Mesendoderm (in vitro differentiated cells): Measurements from ENCODE around the gene FTO.

ENCODE experiments used
- DNase-seq: peaks from one replicate; pipeline ENCODE4 v3.0.0; 2013
- H2AK5ac ChIP-seq: 2 replicates; pipeline ENCODE4 v1.6.1; 2013; ENCODE audit warnings: low read length, inconsistent platforms
- H2BK120ac ChIP-seq: 2 replicates; pipeline ENCODE4 v1.6.1; 2013; ENCODE audit warnings: low read depth, mild to moderate bottlenecking, low read length, moderate library complexity, mixed read lengths
- H2BK15ac ChIP-seq: replicated peaks from 2 replicates; pipeline ENCODE4 v1.6.1; 2013; ENCODE audit warnings: low read depth, mild to moderate bottlenecking, moderate library complexity
- H2BK5ac ChIP-seq: 2 replicates; pipeline ENCODE4 v1.6.1; 2013; ENCODE audit warnings: low read length, inconsistent platforms
- H3K18ac ChIP-seq: 2 replicates; pipeline ENCODE4 v1.6.1; 2013; ENCODE audit warnings: mild to moderate bottlenecking, low read length, mixed read lengths
- H3K23ac ChIP-seq: one replicate; pipeline ENCODE4 v1.6.1; 2013; ENCODE audit warnings: low read length
- H3K27ac ChIP-seq: 2 replicates; pipeline ENCODE4 v1.5.1; 2013; ENCODE audit warnings: low read depth, mild to moderate bottlenecking, inconsistent platforms, low read length, moderate library complexity
- H3K27me3 ChIP-seq: 2 replicates; pipeline ENCODE4 v1.6.1; 2013; ENCODE audit warnings: low read length, control low read depth, mild to moderate bottlenecking, inconsistent platforms; ENCODE audit not compliant: insufficient read depth, poor library complexity
- H3K36me3 ChIP-seq: 2 replicates; pipeline ENCODE4 v1.6.1; 2013; ENCODE audit warnings: low read length, inconsistent platforms; ENCODE audit not compliant: control insufficient read depth, insufficient read depth
- H3K4ac ChIP-seq: one replicate; pipeline ENCODE4 v1.6.1; 2013; ENCODE audit warnings: low read depth, mild to moderate bottlenecking, low read length, moderate library complexity
- H3K4me1 ChIP-seq: 2 replicates; pipeline ENCODE4 v1.6.1; 2013; ENCODE audit warnings: low read depth, low read length, inconsistent platforms; ENCODE audit not compliant: control insufficient read depth
- H3K4me2 ChIP-seq: 2 replicates; pipeline ENCODE4 v1.6.1; 2013; ENCODE audit warnings: low read length
- H3K4me3 ChIP-seq: 2 replicates; pipeline ENCODE4 v1.5.1; 2013; ENCODE audit warnings: mild to moderate bottlenecking, low read length
- H3K56ac ChIP-seq: one replicate; pipeline ENCODE4 v1.6.1; 2013; ENCODE audit warnings: low read length
- H3K79me1 ChIP-seq: 2 replicates; pipeline ENCODE4 v1.6.1; 2013; ENCODE audit warnings: low read length, inconsistent platforms
- H3K79me2 ChIP-seq: 2 replicates; pipeline ENCODE4 v1.6.1; 2013; ENCODE audit warnings: mild to moderate bottlenecking, low read length; ENCODE audit not compliant: control insufficient read depth, insufficient read depth
- H3K9ac ChIP-seq: 2 replicates; pipeline ENCODE4 v1.6.1; 2013; ENCODE audit warnings: low read length, inconsistent platforms
- H4K5ac ChIP-seq: one replicate; pipeline ENCODE4 v1.6.1; 2013; ENCODE audit warnings: low read length
- H4K8ac ChIP-seq: one replicate; pipeline ENCODE4 v1.6.1; 2013; ENCODE audit warnings: low read depth, mild to moderate bottlenecking, control low read depth, low read length, moderate library complexity
- WGBS: extraction: QIAGEN DNeasy Blood & Tissue Kit; methylation state at CpG from one replicate; pipeline ENCODE4 v1.1.7; 2013; ENCODE audit warnings: low lambda C conversion rate, missing lambda C conversion rate; ENCODE audit not compliant: insufficient coverage; ENCODE audit errors: extremely low coverage; 5-methylcytosine and 5-hydroxymethylcytosine counted together

Gene FTO

GRCh38 chr16:53768167-53768566, 64.2 kb downstream of the FTO start:
- H2BK120ac ChIP-seq, result no peak overlapping the region
- H3K27me3 ChIP-seq, result no peaks in the 10 kb centered on the region
- H3K18ac ChIP-seq, result no peak overlapping the region
- no peak overlapping the region for H3K23ac ChIP-seq
- H3K4me1 ChIP-seq, result peaks cover 2% of the 10 kb centered on the region
- H3K36me3 ChIP-seq, result no peaks in the 10 kb centered on the region
- no peak overlapping the region for H3K4me3 ChIP-seq
- no peak overlapping the region for H2BK5ac ChIP-seq
- H3K4ac ChIP-seq, result no peak overlapping the region
- no peak overlapping the region for H3K27ac ChIP-seq
- H4K8ac ChIP-seq, result no peak overlapping the region
- no peak overlapping the region for H3K56ac ChIP-seq
- no CpG with 5 or more reads among the region's 4 CpGs for WGBS
- peaks cover 3% of the 10 kb centered on the region for H3K79me1 ChIP-seq
- DNase-seq, result no peak
- peak overlapping the region; percentile 2 for H2BK15ac ChIP-seq
- no peak overlapping the region for H3K9ac ChIP-seq
- H2AK5ac ChIP-seq, result no peak overlapping the region
- H3K79me2 ChIP-seq, result no peaks in the 10 kb centered on the region
- no peak overlapping the region for H4K5ac ChIP-seq
- no peak overlapping the region for H3K4me2 ChIP-seq

- Histone ChIP-seq H4K5ac (no peak overlapping the region), H3K27me3 (no peaks in the 10 kb centered on the region), H4K8ac (no peak overlapping the region), H2BK120ac (no peak overlapping the region), H3K56ac (no peak overlapping the region), H3K23ac (no peak overlapping the region), H3K18ac (peak overlapping the region; percentile 28), H3K27ac (no peak overlapping the region), H3K4ac (no peak overlapping the region), H3K4me1 (peaks cover 2% of the 10 kb centered on the region), H3K36me3 (no peaks in the 10 kb centered on the region), H3K79me2 (no peaks in the 10 kb centered on the region), H2AK5ac (no peak overlapping the region), H3K4me3 (no peak overlapping the region), H3K9ac (no peak overlapping the region), H2BK15ac (peak overlapping the region; percentile 2), H3K4me2 (no peak overlapping the region), H2BK5ac (no peak overlapping the region), H3K79me1 (peaks cover 3% of the 10 kb centered on the region)
- WGBS, result no CpG with 5 or more reads among the region's 1 CpG
- no peak for DNase-seq
Observed at GRCh38 chr16:53768593-53768992, 64.6 kb downstream of the FTO start.

GRCh38 chr16:53769185-53769584, 65.2 kb downstream of the FTO start:
- WGBS, result no CpG with 5 or more reads among the region's 4 CpGs
- H4K8ac ChIP-seq, result no peak overlapping the region
- no peak overlapping the region for H4K5ac ChIP-seq

GRCh38 chr16:53769787-53770186, 65.8 kb downstream of the FTO start:
- Histone ChIP-seq H3K4me3 (no peak overlapping the region), H3K36me3 (no peaks in the 10 kb centered on the region)

More at GRCh38 chr16:53769185-53769584, 65.2 kb downstream of the FTO start:
- Histone ChIP-seq H2BK5ac (no peak overlapping the region), H3K4me2 (no peak overlapping the region), H3K4me1 (peaks cover 2% of the 10 kb centered on the region), H3K4me3 (no peak overlapping the region), H3K36me3 (no peaks in the 10 kb centered on the region), H3K79me1 (peaks cover 3% of the 10 kb centered on the region), H2AK5ac (no peak overlapping the region), H3K4ac (no peak overlapping the region), H3K18ac (no peak overlapping the region), H3K56ac (no peak overlapping the region), H3K23ac (no peak overlapping the region), H2BK120ac (no peak overlapping the region), H3K27me3 (no peaks in the 10 kb centered on the region), H3K9ac (no peak overlapping the region), H3K79me2 (no peaks in the 10 kb centered on the region), H2BK15ac (no peak overlapping the region), H3K27ac (no peak overlapping the region)
- no peak for DNase-seq

GRCh38 chr16:53770641-53771040, 66.7 kb downstream of the FTO start:
- no peak overlapping the region for H3K56ac ChIP-seq
- H4K5ac ChIP-seq, result no peak overlapping the region
- no peak overlapping the region for H2BK120ac ChIP-seq
- H3K36me3 ChIP-seq, result no peaks in the 10 kb centered on the region
- DNase-seq, result no peak
- H3K4ac ChIP-seq, result no peak overlapping the region
- H3K18ac ChIP-seq, result peak overlapping the region; percentile 39
- no peaks in the 10 kb centered on the region for H3K27me3 ChIP-seq
- no peak overlapping the region for H3K4me3 ChIP-seq
- no peak overlapping the region for H3K4me2 ChIP-seq
- H2AK5ac ChIP-seq, result no peak overlapping the region
- H2BK15ac ChIP-seq, result no peak overlapping the region
- no CpG with 5 or more reads among the region's 4 CpGs for WGBS
- no peaks in the 10 kb centered on the region for H3K79me2 ChIP-seq
- peaks cover 2% of the 10 kb centered on the region for H3K4me1 ChIP-seq
- H3K23ac ChIP-seq, result no peak overlapping the region
- no peak overlapping the region for H4K8ac ChIP-seq
- H3K9ac ChIP-seq, result no peak overlapping the region
- peaks cover 3% of the 10 kb centered on the region for H3K79me1 ChIP-seq
- no peak overlapping the region for H3K27ac ChIP-seq
- H2BK5ac ChIP-seq, result no peak overlapping the region

More at GRCh38 chr16:53769787-53770186, 65.8 kb downstream of the FTO start:
- H3K27ac ChIP-seq, result no peak overlapping the region
- peaks cover 3% of the 10 kb centered on the region for H3K79me1 ChIP-seq
- H3K23ac ChIP-seq, result no peak overlapping the region
- no peak overlapping the region for H3K4me2 ChIP-seq
- H3K27me3 ChIP-seq, result no peaks in the 10 kb centered on the region
- H3K9ac ChIP-seq, result no peak overlapping the region
- H3K79me2 ChIP-seq, result no peaks in the 10 kb centered on the region
- no peak overlapping the region for H4K5ac ChIP-seq
- peaks cover 2% of the 10 kb centered on the region for H3K4me1 ChIP-seq
- peak overlapping the region; percentile 51 for H3K18ac ChIP-seq
- no peak overlapping the region for H2BK15ac ChIP-seq
- no peak overlapping the region for H3K56ac ChIP-seq
- H4K8ac ChIP-seq, result no peak overlapping the region
- H2AK5ac ChIP-seq, result no peak overlapping the region
- no peak overlapping the region for H2BK120ac ChIP-seq
- H2BK5ac ChIP-seq, result no peak overlapping the region
- H3K4ac ChIP-seq, result no peak overlapping the region
- DNase-seq, result no peak

- no peak overlapping the region for H3K27ac ChIP-seq
- H2BK5ac ChIP-seq, result no peak overlapping the region
- H3K36me3 ChIP-seq, result no peaks in the 10 kb centered on the region
- no peak overlapping the region for H3K56ac ChIP-seq
- no peak for DNase-seq
- no peak overlapping the region for H3K18ac ChIP-seq
- H3K79me1 ChIP-seq, result no peaks in the 10 kb centered on the region
- no peak overlapping the region for H3K9ac ChIP-seq
- WGBS, result no CpG with 5 or more reads among the region's 9 CpGs
- no peak overlapping the region for H2AK5ac ChIP-seq
- H3K4ac ChIP-seq, result no peak overlapping the region
- H3K27me3 ChIP-seq, result no peaks in the 10 kb centered on the region
- no peak overlapping the region for H3K4me3 ChIP-seq
- no peak overlapping the region for H2BK15ac ChIP-seq
- H3K23ac ChIP-seq, result no peak overlapping the region
- H3K4me1 ChIP-seq, result peaks cover 2% of the 10 kb centered on the region
- H2BK120ac ChIP-seq, result no peak overlapping the region
- H3K79me2 ChIP-seq, result no peaks in the 10 kb centered on the region
- no peak overlapping the region for H4K8ac ChIP-seq
- no peak overlapping the region for H4K5ac ChIP-seq
- H3K4me2 ChIP-seq, result no peak overlapping the region
Observed at GRCh38 chr16:53771655-53772497, 67.9 kb downstream of the FTO start.
